ENCODE data around the gene ELF3.
"Not testable (repeated sequence)": the region's sequence is repeated elsewhere in the genome, so short reads cannot be mapped to it uniquely, and the experiment has no call there.

ELF3 gene

GRCh38 chr1:202009326-202010179, 834 bp upstream of the ELF3 start:
- DNase-seq, result peak; percentile 78

GRCh38 chr1:202011994-202012393, 1.6 kb downstream of the ELF3 start:
- no peak for DNase-seq

- DNase-seq, result no peak
Observed at GRCh38 chr1:202012544-202013478, 2.4 kb downstream of the ELF3 start.

GRCh38 chr1:202013603-202014002, 3.2 kb downstream of the ELF3 start:
- DNase-seq, result no peak

- no peak for DNase-seq
Observed at GRCh38 chr1:202014060-202014459, 3.7 kb downstream of the ELF3 start.

GRCh38 chr1:202014915-202015661, 4.7 kb downstream of the ELF3 start:
- DNase-seq, result no peak

- no peak for DNase-seq
Observed at GRCh38 chr1:202015662-202015937, 5.2 kb downstream of the ELF3 start.

GRCh38 chr1:202016022-202016810, 5.8 kb downstream of the ELF3 start:
- no peak for DNase-seq

GRCh38 chr1:202016811-202017748, 6.7 kb downstream of the ELF3 start:
- DNase-seq, result no peak

- DNase-seq, result peak; percentile 34
Observed at GRCh38 chr1:202017749-202018467, 7.5 kb downstream of the ELF3 start.

- DNase-seq, result peak; percentile 88
Observed at GRCh38 chr1:202018468-202019234, 8.3 kb downstream of the ELF3 start.

GRCh38 chr1:202019235-202019558, 8.8 kb downstream of the ELF3 start:
- DNase-seq, result not testable (repeated sequence)

- peak; percentile 89 for DNase-seq
Observed at GRCh38 chr1:202023001-202023433, 12.6 kb downstream of the ELF3 start.

GRCh38 chr1:202029171-202029665, 18.8 kb downstream of the ELF3 start:
- peak; percentile 56 for DNase-seq

- no peak for DNase-seq
Observed at GRCh38 chr1:202029727-202030126, 19.3 kb downstream of the ELF3 start.

- no peak for DNase-seq
Observed at GRCh38 chr1:202031796-202032195, 21.4 kb downstream of the ELF3 start.

- DNase-seq, result no peak
Observed at GRCh38 chr1:202034149-202034682, 23.8 kb downstream of the ELF3 start.

GRCh38 chr1:202034683-202035462, 24.5 kb downstream of the ELF3 start:
- DNase-seq, result peak; percentile 50
